ENCODE results near the gene FAM9C. TPM values are rescaled to one million over a fixed set of nuclear protein-coding genes. Genes with fewer than 3 reads are reported as not detected.
A peak's percentile ranks its signal among the peaks of the same experiment; 100 is the strongest.

The FAM9C gene
- total RNA-seq, 1 experiment from 2014 or later: not detected

DNA sequence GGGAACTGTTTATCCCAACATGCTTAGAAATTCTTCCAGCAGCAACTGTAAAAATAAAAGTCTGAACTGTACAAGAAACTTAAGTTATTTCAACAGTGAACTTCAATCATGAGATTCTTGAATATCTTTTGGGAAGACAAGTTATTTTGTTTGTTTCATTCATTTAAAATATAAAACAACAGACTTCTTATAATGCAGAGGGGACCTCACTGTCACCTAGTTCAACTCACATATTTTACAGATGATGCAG is 14.9 kb downstream of the FAM9C start:
- no peaks in the 10 kb centered on the region for H3K36me3 ChIP-seq (ENCODE audit: control insufficient read depth in 1 of 2, insufficient read depth in 2 of 2, low read length in 2 of 2)
- peak overlapping the region in 1 of 2 experiments; percentile 38; a peak in 2 of 4 replicates for H3K4me3 ChIP-seq (replicated peaks in 1 of 2; ENCODE audit: low read depth in 1 of 2, low read length in 2 of 2)
- ChIA-PET CTCF (no interaction called here), POLR2A (no interaction called here), RAD21 (ENCODE audit: low non-redundant PET in 1 of 2, low total read pairs in 2 of 2, uncharacterized antibody in 2 of 2, unreplicated experiment in 2 of 2) (no interaction called here)
- H3K9me3 ChIP-seq (ENCODE audit: control insufficient read depth in 1 of 2, insufficient read depth in 1 of 2, low read depth in 1 of 2, low read length in 2 of 2): no peaks in the 10 kb centered on the region
- no peaks in the 10 kb centered on the region for H3K79me2 ChIP-seq (ENCODE audit: insufficient read depth, low read length)
- H3K27ac ChIP-seq (ENCODE audit: low read depth, low read length): peak overlapping the region; percentile 73
- BruUV-seq (replicated peaks): no TSS peak
- ATAC-seq (no peak), DNase-seq (ENCODE audit: low read depth, low spot score) (no peak)
- intact Hi-C loops (cut with micrococcal nuclease): no loop called here
- H3K4me2 ChIP-seq (ENCODE audit: low read length): peak overlapping the region; percentile 71
- peak overlapping the region; percentile 29; the same call in 1 of the 2 replicates for H3K9ac ChIP-seq (ENCODE audit: low read length)
- peaks cover 18 to 24% of the 10 kb centered on the region in 2 experiments for H3K4me1 ChIP-seq (ENCODE audit: control insufficient read depth in 1 of 2, insufficient read depth in 2 of 2, low read length in 2 of 2)
- peak overlapping the region; percentile 18 for H2AFZ ChIP-seq (ENCODE audit: low read depth, low read length, poor library complexity, severe bottlenecking)
- no peak for TF ChIP-seq CEBPB (IDR thresholded peaks at IDR 0.05; ENCODE audit: low read depth)
- TF ChIP-seq, protein P1, sequence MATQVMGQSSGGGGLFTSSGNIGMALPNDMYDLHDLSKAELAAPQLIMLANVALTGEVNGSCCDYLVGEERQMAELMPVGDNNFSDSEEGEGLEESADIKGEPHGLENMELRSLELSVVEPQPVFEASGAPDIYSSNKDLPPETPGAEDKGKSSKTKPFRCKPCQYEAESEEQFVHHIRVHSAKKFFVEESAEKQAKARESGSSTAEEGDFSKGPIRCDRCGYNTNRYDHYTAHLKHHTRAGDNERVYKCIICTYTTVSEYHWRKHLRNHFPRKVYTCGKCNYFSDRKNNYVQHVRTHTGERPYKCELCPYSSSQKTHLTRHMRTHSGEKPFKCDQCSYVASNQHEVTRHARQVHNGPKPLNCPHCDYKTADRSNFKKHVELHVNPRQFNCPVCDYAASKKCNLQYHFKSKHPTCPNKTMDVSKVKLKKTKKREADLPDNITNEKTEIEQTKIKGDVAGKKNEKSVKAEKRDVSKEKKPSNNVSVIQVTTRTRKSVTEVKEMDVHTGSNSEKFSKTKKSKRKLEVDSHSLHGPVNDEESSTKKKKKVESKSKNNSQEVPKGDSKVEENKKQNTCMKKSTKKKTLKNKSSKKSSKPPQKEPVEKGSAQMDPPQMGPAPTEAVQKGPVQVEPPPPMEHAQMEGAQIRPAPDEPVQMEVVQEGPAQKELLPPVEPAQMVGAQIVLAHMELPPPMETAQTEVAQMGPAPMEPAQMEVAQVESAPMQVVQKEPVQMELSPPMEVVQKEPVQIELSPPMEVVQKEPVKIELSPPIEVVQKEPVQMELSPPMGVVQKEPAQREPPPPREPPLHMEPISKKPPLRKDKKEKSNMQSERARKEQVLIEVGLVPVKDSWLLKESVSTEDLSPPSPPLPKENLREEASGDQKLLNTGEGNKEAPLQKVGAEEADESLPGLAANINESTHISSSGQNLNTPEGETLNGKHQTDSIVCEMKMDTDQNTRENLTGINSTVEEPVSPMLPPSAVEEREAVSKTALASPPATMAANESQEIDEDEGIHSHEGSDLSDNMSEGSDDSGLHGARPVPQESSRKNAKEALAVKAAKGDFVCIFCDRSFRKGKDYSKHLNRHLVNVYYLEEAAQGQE (IDR thresholded peaks at IDR 0.05; ENCODE audit: low read depth): no peak
- no peak for TF ChIP-seq TCF7L2 (IDR thresholded peaks at IDR 0.05; ENCODE audit: borderline replicate concordance, extremely low read depth, insufficient read depth, insufficient read length)
- 0 out of 2 replicates have a peak, but pooled peaks have one; percentile 4 for TF ChIP-seq RAD21 (IDR thresholded peaks at IDR 0.05; ENCODE audit: low read depth)
- no peak for TF ChIP-seq SP1 (IDR thresholded peaks at IDR 0.05; ENCODE audit: low read depth)
- no peak for TF ChIP-seq POLR2AphosphoS5 (IDR thresholded peaks at IDR 0.05; ENCODE audit: low read depth, low read length)
- no peaks in the 10 kb centered on the region for H4K20me1 ChIP-seq (ENCODE audit: insufficient read depth)
- H3K27me3 ChIP-seq (ENCODE audit: insufficient read depth, low read length): no peaks in the 10 kb centered on the region
- no peaks in the 10 kb centered on the region for H3K9me2 ChIP-seq (ENCODE audit: insufficient read depth)
